ENCODE results near the gene SENP6.

- TF ChIP-seq SP1 (IDR thresholded peaks at IDR 0.05): no peak
- no peak for TF ChIP-seq SUZ12 (IDR thresholded peaks at IDR 0.05)
- no peak for TF ChIP-seq FOXM1 (IDR thresholded peaks at IDR 0.05; ENCODE audit: borderline replicate concordance)
- no peak for TF ChIP-seq NFRKB (IDR thresholded peaks at IDR 0.05)
- TF ChIP-seq LEF1 (IDR thresholded peaks at IDR 0.05; ENCODE audit: borderline replicate concordance): no peak
- no peak for TF ChIP-seq TARDBP (IDR thresholded peaks at IDR 0.05)
- no peak for TF ChIP-seq HDGF (IDR thresholded peaks at IDR 0.05; ENCODE audit: borderline replicate concordance)
- TF ChIP-seq FOXA1 (IDR thresholded peaks at IDR 0.05): no peak
Measured at GRCh38 chr6:75642311-75642710, 40.6 kb downstream of the SENP6 start.

Data from HEK293T (cell line).